GM15510 (cell line): Measurements from ENCODE around the gene ADGRD1.

Experiments used
- POLR2A ChIP-seq: IDR thresholded peaks from 3 replicates; pipeline ENCODE4 v1.6.1; 2011; ENCODE audit warnings: borderline replicate concordance; ENCODE audit not compliant: insufficient read length; ENCODE audit errors: extremely low read depth

Gene ADGRD1

DNA sequence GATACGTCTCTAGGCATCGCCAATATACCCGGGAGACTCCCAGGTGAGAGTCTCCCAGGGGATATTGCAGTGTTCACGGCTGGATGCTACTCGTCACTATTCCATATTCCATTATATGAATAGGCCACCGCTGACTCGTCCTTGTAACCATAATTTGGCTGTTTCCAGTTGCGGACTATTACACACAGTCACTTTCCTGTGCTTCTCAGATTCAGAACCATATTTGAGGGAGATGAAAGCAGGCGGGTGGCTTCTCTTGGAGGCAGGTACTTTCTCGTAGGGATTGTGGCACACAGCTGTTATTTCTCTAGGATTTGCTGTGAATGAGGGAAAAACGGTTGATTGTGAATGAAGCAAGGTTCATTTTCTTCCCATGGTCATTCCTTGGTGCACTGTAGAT lies 73.0 kb downstream of the ADGRD1 start:
- TF ChIP-seq POLR2A: no peak

- no peak for TF ChIP-seq POLR2A
Observed at GRCh38 chr12:131027264-131027663, 73.6 kb downstream of the ADGRD1 start.

- no peak for TF ChIP-seq POLR2A
Observed at GRCh38 chr12:131027876-131028586, 74.3 kb downstream of the ADGRD1 start.

DNA sequence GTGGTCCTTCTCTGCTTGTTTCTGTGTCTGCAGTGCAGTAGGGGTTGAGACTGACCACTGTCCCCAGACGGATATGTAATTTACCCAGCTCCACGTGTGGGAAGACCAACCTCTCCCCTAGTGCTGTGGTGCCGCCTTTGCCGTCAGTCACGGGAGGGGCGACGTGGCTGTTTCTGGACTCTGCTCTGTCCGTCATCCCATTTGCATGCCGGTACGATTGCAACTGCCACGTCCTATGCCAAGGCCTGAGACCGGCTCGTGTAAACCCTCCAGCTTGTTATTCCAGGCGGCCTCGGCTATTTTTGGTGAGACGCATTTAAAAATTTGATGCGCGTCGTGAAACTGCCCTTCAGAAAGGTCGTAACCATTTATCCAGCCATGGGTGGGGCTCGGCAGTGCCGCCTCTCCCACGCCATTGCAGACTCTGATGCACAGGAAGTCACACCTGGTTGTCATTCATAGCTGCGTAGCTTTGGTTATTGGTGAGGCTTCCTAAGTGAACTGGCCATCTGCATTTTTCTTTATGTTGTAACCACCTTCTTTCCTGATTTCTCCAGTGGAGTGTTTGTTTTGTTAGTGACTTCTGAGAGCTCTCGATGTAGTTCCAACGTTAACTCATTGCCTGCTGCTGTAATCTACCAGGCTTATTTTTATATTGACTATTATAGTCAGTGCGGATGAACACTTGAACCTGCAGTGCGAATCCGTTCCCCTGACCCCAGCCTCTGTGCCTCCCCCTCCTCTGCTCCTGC lies 75.1 kb downstream of the ADGRD1 start:
- TF ChIP-seq POLR2A: no peak

DNA sequence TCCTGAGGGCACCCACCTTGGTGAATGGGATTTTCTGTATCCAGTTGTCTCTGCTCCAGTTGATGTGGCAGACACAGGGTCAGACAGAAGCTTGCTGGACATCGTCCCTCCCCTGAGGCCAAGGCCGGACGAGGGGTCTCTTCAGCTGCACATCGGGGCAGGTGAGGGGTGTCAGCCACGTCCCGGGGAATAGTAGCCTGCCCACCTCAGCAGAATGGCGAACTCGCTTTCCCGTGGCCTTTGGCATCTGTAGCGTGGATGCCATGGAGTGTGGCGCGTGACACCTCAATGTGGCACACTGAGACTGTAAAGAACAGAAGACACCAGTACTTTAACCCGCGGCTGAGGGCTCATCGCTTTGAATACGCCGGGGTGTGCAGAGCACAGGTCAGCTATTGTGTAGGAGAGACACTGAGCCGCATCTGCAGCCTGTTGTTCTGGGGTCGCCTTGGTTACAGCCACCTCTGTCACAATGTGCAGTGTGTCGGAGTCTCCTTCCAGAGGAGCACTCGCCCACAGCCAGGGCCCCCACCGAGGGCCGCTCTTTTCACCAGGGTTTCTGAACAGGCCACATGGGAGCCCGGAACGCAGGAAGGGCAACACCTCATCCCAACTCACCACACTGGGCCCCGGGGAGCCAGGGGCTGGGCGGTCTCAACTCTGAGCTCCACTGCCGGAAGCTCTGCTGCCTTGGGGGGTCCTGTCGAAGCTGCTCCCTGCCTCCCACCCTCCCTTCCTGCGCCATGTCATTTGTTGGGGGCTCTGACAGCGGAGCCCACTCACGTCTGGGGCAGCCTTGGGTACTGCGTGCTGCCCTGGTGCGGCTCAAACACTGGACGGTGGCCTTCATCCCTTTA lies 77.0 kb downstream of the ADGRD1 start:
- no peak for TF ChIP-seq POLR2A

GRCh38 chr12:131032082-131032750 lies 78.5 kb downstream of the ADGRD1 start:
- TF ChIP-seq POLR2A: no peak

- TF ChIP-seq POLR2A: no peak
Observed at GRCh38 chr12:131033486-131033885, 79.8 kb downstream of the ADGRD1 start.

GRCh38 chr12:131033886-131034482 lies 80.3 kb downstream of the ADGRD1 start:
- TF ChIP-seq POLR2A: no peak

DNA sequence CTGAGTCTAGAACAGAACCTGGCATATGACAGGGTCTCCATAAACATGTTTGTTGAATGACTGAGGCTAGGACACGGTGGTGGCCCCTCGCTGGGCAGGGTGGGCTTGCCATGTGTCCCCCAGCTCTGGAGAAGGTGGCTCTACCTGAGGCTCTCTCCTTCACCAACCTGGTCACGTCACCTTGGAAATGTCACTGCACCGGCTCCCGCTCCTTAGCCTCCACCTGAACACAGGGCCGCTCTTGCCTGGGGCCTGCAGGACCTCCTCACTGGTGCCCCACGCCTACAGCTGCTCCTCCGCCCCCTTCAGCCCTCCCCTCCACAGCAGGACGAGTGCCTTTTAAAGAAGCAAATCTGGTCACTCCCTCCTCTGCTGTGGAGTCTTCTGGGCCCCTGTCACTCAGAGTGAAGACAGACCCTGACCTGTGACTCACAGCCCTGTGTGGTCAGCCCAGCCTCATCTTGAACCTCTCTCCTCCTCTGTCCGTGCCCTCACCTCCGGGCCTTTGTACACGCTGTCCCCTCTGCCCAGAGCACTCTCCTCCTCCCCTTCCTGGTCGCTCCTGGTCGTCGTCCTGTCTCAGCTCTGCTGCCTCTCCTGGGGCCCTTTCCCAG lies 81.0 kb downstream of the ADGRD1 start:
- no peak for TF ChIP-seq POLR2A

DNA sequence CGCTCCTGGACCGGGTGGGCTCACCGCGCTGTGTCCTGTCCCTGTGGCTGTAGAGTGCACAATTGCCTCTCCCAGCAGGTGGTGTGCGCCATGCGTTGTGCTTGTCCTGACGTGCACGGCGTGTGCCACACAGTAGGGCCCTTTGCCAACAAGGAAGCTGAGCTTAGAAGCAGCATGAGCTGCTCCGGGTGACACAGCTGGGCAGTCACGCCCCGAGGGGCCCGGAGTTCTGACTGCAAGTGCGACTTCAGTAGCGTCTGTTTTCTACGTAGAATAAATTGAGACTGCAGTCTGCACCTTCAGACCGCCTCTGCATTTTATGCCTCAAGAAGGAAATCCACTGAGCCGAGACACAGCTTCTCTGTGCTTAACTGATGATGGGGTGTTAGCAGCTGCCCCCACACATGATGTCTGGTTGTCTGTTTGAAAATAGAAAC lies 81.6 kb downstream of the ADGRD1 start:
- TF ChIP-seq POLR2A: no peak

DNA sequence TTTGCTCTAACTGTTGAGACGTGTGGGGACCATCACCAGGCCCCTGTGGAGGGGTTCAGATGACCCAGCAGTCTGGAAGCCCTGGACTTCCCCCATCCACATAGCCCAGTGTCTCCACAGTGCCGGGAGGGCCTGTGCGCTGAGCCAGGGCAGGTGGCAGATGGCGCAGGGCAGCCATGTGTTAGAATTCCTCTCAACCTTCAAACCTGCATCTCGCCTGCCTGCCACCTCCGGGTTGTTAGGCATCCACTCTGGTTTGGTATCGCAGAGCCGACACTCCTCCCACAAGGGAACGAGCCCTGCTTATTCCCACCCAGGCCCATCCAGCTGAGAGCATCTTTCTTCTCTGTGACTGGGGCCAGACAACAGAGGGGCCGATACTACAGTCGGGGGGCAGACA lies 84.5 kb downstream of the ADGRD1 start:
- no peak for TF ChIP-seq POLR2A

DNA sequence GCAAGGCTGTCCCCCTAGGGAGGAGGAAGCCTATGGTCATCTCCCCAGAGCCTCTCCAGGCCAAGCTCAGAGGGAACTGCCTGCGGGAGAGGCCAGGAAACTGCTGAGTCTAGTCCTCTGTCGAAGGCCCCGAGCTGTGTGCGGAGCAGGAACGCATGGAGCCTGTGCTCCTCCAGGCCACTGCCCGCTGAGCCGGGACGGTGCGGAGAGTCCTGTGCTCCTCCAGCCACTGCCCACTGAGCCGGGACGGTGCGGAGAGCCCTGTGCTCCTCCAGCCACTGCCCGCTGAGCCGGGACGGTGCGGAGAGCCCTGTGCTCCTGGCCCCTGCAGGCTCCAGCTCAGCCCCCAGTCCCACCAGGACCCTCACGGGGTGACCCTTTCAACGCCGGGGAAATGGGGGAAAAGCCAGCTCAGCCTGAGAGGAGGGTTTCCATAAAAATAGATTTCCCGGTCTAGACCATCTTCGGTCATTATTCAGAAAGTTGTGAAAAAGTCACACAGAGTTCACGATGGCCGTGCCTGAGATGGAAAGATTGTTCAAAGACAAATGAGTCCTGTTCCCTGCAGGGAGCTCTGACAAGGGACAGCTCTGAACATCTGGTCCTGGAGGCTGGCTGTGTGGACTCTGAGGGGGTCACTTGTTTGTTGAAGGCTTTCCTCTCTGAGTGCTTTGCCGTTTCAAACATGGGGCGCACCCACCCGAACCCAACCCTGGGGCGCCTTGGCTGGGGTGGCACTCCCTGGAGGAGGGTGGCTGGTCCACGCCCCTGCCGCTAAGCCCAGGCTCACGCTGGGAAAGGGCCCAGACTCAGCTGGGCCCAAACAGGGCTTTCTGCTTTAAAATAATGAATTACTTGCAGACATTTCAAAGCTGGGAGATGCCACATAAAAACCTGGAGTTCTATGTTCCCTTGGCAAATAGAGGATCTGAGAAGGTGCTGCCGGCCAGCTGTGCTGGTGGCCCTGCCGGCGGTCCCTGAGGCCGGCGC lies 85.5 kb downstream of the ADGRD1 start:
- no peak for TF ChIP-seq POLR2A

- TF ChIP-seq POLR2A: no peak
Observed at GRCh38 chr12:131040491-131040890, 86.8 kb downstream of the ADGRD1 start.
